Naive B cell (primary cell): ENCODE data around the gene SENP1. TPM values are rescaled to one million over a fixed set of nuclear protein-coding genes. Genes with fewer than 3 reads are reported as not detected.

Source experiments
- ATAC-seq, 2 donors: fragments of 150-1000 bp; cut with Tn5 transposase; 2 replicates each; pipeline ENCODE4 v1.10.0; 2021; ENCODE audit warnings: low read depth in 2 of 2, mild to moderate bottlenecking in 2 of 2, moderate library complexity in 2 of 2
- DNase-seq: peaks from one replicate; pipeline ENCODE4 v3.0.0; 2022
- H3K27ac Mint-ChIP-seq, 6 donors: one replicate each; pipeline ENCODE4 v1.8.0; 2020 to 2022; ENCODE audit warnings: mild to moderate bottlenecking in 6 of 6, mixed read lengths in 6 of 6, moderate library complexity in 5 of 6, inconsistent platforms in 2 of 6
- H3K27me3 Mint-ChIP-seq, 3 donors: one replicate each; pipeline ENCODE4 v1.8.0; 2021 to 2022; ENCODE audit warnings: mixed read lengths in 3 of 3, mild to moderate bottlenecking in 1 of 3
- H3K36me3 Mint-ChIP-seq, 2 donors: one replicate each; pipeline ENCODE4 v1.8.0; 2020 to 2022; ENCODE audit warnings: mixed read lengths in 2 of 2, inconsistent platforms in 1 of 2, mild to moderate bottlenecking in 1 of 2
- H3K4me1 Mint-ChIP-seq, 3 donors: one replicate each; pipeline ENCODE4 v1.8.0; 2020 to 2022; ENCODE audit warnings: mixed read lengths in 3 of 3, inconsistent platforms in 1 of 3, mild to moderate bottlenecking in 1 of 3, moderate library complexity in 1 of 3
- H3K4me3 Mint-ChIP-seq, 8 donors: one replicate each; pipeline ENCODE4 v1.8.0; 2020 to 2022; ENCODE audit warnings: mild to moderate bottlenecking in 8 of 8, mixed read lengths in 8 of 8, moderate library complexity in 8 of 8, inconsistent platforms in 2 of 8
- H3K9me3 Mint-ChIP-seq, 7 donors: one replicate each; pipeline ENCODE4 v1.8.0; 2020 to 2022; ENCODE audit warnings: mixed read lengths in 7 of 7, mild to moderate bottlenecking in 5 of 7, inconsistent platforms in 2 of 7, moderate library complexity in 1 of 7
- polyA plus RNA-seq, 6 donors: library from polyadenylated mRNA; unstranded; fragments of 300-500 nt; fragmentation: Illumina TruSeq; gene quantifications; one replicate each; pipeline ENCODE4 v1.2.3, GENCODE V29; 2021; ENCODE audit warnings: low read depth in 6 of 6

Gene SENP1
- polyA plus RNA-seq, 6 donors from 2014 or later: 3.6 to 18.6 (median 15.6) TPM

- peaks cover 15 to 23% (median 17%) of the 10 kb centered on the region in 3 donors for H3K4me1 Mint-ChIP-seq
- no peak overlapping the region for H3K27ac Mint-ChIP-seq
- no peaks in the 10 kb centered on the region for H3K36me3 Mint-ChIP-seq
- no peak for ATAC-seq
- DNase-seq: no peak
- no peak overlapping the region for H3K4me3 Mint-ChIP-seq
- H3K27me3 Mint-ChIP-seq: peaks cover 0 to 4% (median 0%) of the 10 kb centered on the region in 3 donors
- H3K9me3 Mint-ChIP-seq: no peaks in the 10 kb centered on the region
Observed at GRCh38 chr12:48034835-48035805, 70.8 kb downstream of the SENP1 start.

- Mint-ChIP-seq H3K36me3 (no peaks in the 10 kb centered on the region), H3K9me3 (no peaks in the 10 kb centered on the region), H3K27me3 (peaks cover 0 to 4% (median 0%) of the 10 kb centered on the region in 3 donors), H3K4me1 (peaks cover 12 to 23% (median 21%) of the 10 kb centered on the region in 3 donors), H3K27ac (no peak overlapping the region), H3K4me3 (peak overlapping the region in 1 of 8 donors; percentile 56)
- ATAC-seq (no peak), DNase-seq (no peak)
Observed at GRCh38 chr12:48033451-48033850, 72.4 kb downstream of the SENP1 start.

- no peaks in the 10 kb centered on the region for H3K9me3 Mint-ChIP-seq
- H3K27me3 Mint-ChIP-seq: peaks cover 0 to 4% (median 1%) of the 10 kb centered on the region in 3 donors
- H3K4me1 Mint-ChIP-seq: peaks cover 6 to 20% (median 18%) of the 10 kb centered on the region in 3 donors
- no peaks in the 10 kb centered on the region for H3K36me3 Mint-ChIP-seq
- no peak for ATAC-seq
- H3K4me3 Mint-ChIP-seq: no peak overlapping the region
- no peak overlapping the region for H3K27ac Mint-ChIP-seq
- no peak for DNase-seq
Observed at GRCh38 chr12:48032597-48032996, 73.3 kb downstream of the SENP1 start.

- ATAC-seq (no peak), DNase-seq (no peak)
- Mint-ChIP-seq H3K4me1 (peaks cover 0 to 13% (median 11%) of the 10 kb centered on the region in 3 donors), H3K27ac (no peak overlapping the region), H3K36me3 (no peaks in the 10 kb centered on the region), H3K9me3 (no peaks in the 10 kb centered on the region), H3K27me3 (peaks cover 3 to 13% (median 4%) of the 10 kb centered on the region in 3 donors), H3K4me3 (no peak overlapping the region)
Observed at GRCh38 chr12:48031135-48031960, 74.5 kb downstream of the SENP1 start.

GRCh38 chr12:48030173-48030650 is 75.7 kb downstream of the SENP1 start:
- ATAC-seq: no peak
- peak overlapping the region in 1 of 6 donors; percentile 43 for H3K27ac Mint-ChIP-seq

GRCh38 chr12:48029491-48030172 is 76.2 kb downstream of the SENP1 start:
- Mint-ChIP-seq H3K4me1 (peaks cover 0 to 13% (median 11%) of the 10 kb centered on the region in 3 donors), H3K36me3 (no peaks in the 10 kb centered on the region), H3K27ac (peak overlapping the region in 1 of 6 donors; percentile 43), H3K27me3 (peaks cover 4 to 18% (median 5%) of the 10 kb centered on the region in 3 donors), H3K9me3 (no peaks in the 10 kb centered on the region), H3K4me3 (no peak overlapping the region)
- DNase-seq (no peak), ATAC-seq (no peak)

More at GRCh38 chr12:48030173-48030650, 75.7 kb downstream of the SENP1 start:
- no peak for DNase-seq
- Mint-ChIP-seq H3K27me3 (peaks cover 4 to 18% (median 5%) of the 10 kb centered on the region in 3 donors), H3K4me3 (no peak overlapping the region), H3K9me3 (no peaks in the 10 kb centered on the region), H3K4me1 (peaks cover 0 to 13% (median 11%) of the 10 kb centered on the region in 3 donors), H3K36me3 (no peaks in the 10 kb centered on the region)

GRCh38 chr12:48028541-48029431 is 77.1 kb downstream of the SENP1 start:
- Mint-ChIP-seq H3K9me3 (no peaks in the 10 kb centered on the region), H3K4me1 (peaks cover 0 to 13% (median 11%) of the 10 kb centered on the region in 3 donors), H3K27ac (peak overlapping the region in 2 of 6 donors; percentile 69 to 78), H3K4me3 (peak overlapping the region in 1 of 8 donors; percentile 12), H3K27me3 (peaks cover 4 to 18% (median 5%) of the 10 kb centered on the region in 3 donors), H3K36me3 (no peaks in the 10 kb centered on the region)
- DNase-seq: no peak
- ATAC-seq: no peak

GRCh38 chr12:48027183-48028002 is 78.5 kb downstream of the SENP1 start:
- peak overlapping the region in 2 of 6 donors; percentile 42 to 43 for H3K27ac Mint-ChIP-seq
- peaks cover 0 to 13% (median 11%) of the 10 kb centered on the region in 3 donors for H3K4me1 Mint-ChIP-seq
- no peak overlapping the region for H3K4me3 Mint-ChIP-seq
- H3K9me3 Mint-ChIP-seq: no peaks in the 10 kb centered on the region
- peaks cover 10 to 19% (median 13%) of the 10 kb centered on the region in 3 donors for H3K27me3 Mint-ChIP-seq
- no peaks in the 10 kb centered on the region for H3K36me3 Mint-ChIP-seq
- ATAC-seq: no peak
- DNase-seq: no peak

GRCh38 chr12:48026060-48026827 is 79.6 kb downstream of the SENP1 start:
- DNase-seq: no peak

GRCh38 chr12:48025281-48025680 is 80.6 kb downstream of the SENP1 start:
- no peak overlapping the region for H3K27ac Mint-ChIP-seq
- ATAC-seq (no peak), DNase-seq (no peak)
- H3K36me3 Mint-ChIP-seq: no peaks in the 10 kb centered on the region
- no peaks in the 10 kb centered on the region for H3K9me3 Mint-ChIP-seq
- H3K27me3 Mint-ChIP-seq: peaks cover 19 to 31% (median 27%) of the 10 kb centered on the region in 3 donors
- no peak overlapping the region for H3K4me3 Mint-ChIP-seq
- peaks cover 0 to 13% (median 11%) of the 10 kb centered on the region in 3 donors for H3K4me1 Mint-ChIP-seq

More at GRCh38 chr12:48026060-48026827, 79.6 kb downstream of the SENP1 start:
- no peaks in the 10 kb centered on the region for H3K9me3 Mint-ChIP-seq
- H3K4me3 Mint-ChIP-seq: no peak overlapping the region
- H3K36me3 Mint-ChIP-seq: no peaks in the 10 kb centered on the region
- H3K27me3 Mint-ChIP-seq: peaks cover 22 to 30% (median 24%) of the 10 kb centered on the region in 3 donors
- H3K27ac Mint-ChIP-seq: no peak overlapping the region
- no peak for ATAC-seq
- H3K4me1 Mint-ChIP-seq: peaks cover 0 to 13% (median 11%) of the 10 kb centered on the region in 3 donors

- no peak for ATAC-seq
- H3K4me1 Mint-ChIP-seq: peaks cover 0 to 13% (median 11%) of the 10 kb centered on the region in 3 donors
- no peak overlapping the region for H3K27ac Mint-ChIP-seq
- H3K4me3 Mint-ChIP-seq: no peak overlapping the region
- peaks cover 23 to 33% (median 29%) of the 10 kb centered on the region in 3 donors for H3K27me3 Mint-ChIP-seq
- H3K36me3 Mint-ChIP-seq: no peaks in the 10 kb centered on the region
- H3K9me3 Mint-ChIP-seq: no peaks in the 10 kb centered on the region
- DNase-seq: no peak
Observed at GRCh38 chr12:48024735-48025134, 81.1 kb downstream of the SENP1 start.
